ENCODE data around the gene KRTAP25-1.

Gene KRTAP25-1

DNA sequence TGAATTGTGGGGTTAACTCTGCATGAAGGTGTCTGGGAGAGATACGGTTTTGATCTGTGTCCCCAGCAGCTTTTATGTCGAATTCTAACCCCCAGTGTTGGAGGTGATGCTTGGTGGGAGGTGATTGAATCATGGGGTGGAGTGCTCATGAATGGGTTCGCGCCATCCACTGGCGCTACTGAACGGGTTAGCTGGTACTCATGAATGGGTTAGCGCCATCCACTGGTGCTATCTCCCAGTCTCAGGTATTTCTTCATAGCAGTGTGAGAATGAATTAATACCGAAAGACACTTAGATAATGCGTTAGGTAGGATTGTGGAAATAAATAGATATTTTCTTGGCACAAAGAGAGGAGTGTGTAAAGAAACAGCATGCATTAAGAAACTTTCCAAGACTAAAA lies 40.5 kb downstream of the KRTAP25-1 start:
- no peak for DNase-seq

- no peak for DNase-seq
These were observed 44.3 kb downstream of the KRTAP25-1 start for GRCh38 chr21:30245061-30245460.

DNA sequence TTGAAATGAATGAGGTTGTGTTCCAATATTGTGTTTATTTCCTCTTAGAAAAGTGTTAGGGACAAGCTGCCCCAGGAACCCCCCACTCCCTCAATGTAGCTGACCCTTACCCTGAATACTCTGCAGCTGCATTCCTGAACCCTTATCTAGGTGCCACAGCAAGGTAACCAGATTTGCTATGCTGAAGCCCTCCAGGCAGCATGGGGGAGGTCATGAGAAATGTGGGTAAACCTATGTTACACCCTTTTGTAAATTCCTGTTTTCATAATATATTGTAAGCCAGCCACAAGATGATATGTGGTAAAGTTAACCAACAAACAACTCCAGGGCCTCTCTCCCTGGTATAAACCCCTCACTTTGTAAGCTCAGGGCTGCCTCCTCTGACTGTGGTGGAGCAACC lies 45.6 kb downstream of the KRTAP25-1 start:
- DNase-seq: no peak

GRCh38 chr21:30240661-30241060 lies 48.7 kb downstream of the KRTAP25-1 start:
- DNase-seq: no peak
